H1 (cell line): Measurements from ENCODE around the gene EXOC2. TPM values are rescaled to one million over a fixed set of nuclear protein-coding genes. Genes with fewer than 3 reads are reported as not detected.

Source experiments
- CHD1 ChIP-seq: IDR thresholded peaks from 2 replicates; pipeline ENCODE4 v1.6.1; 2012; ENCODE audit warnings: low read depth, low read length, improper control_type of control experiment
- CREB1 ChIP-seq: IDR thresholded peaks from 2 replicates; pipeline ENCODE4 v1.6.1; 2012; ENCODE audit warnings: inconsistent platforms
- HDAC2 ChIP-seq, 2 experiments: fragments of 300-600 bp in 1 of 2; sonication (generic) in 1 of 2; IDR thresholded peaks; 2 replicates each; pipeline ENCODE4 v1.6.1; 2011 to 2012; ENCODE audit warnings: low read depth in 2 of 2, low read length in 2 of 2, mild to moderate bottlenecking in 2 of 2, moderate library complexity in 2 of 2, borderline replicate concordance in 1 of 2, inconsistent platforms in 1 of 2
- JUN ChIP-seq: IDR thresholded peaks from 2 replicates; pipeline ENCODE4 v1.6.1; 2011; ENCODE audit warnings: low read depth, mild to moderate bottlenecking, improper control_type of control experiment, low read length
- NANOG ChIP-seq: IDR thresholded peaks from 2 replicates; pipeline ENCODE4 v1.6.1; 2011; ENCODE audit warnings: low read length, low read depth, mild to moderate bottlenecking, inconsistent platforms; ENCODE audit not compliant: insufficient read depth, poor library complexity, severe bottlenecking
- RBBP5 ChIP-seq: IDR thresholded peaks from 2 replicates; pipeline ENCODE4 v1.7.1; 2012; ENCODE audit warnings: low read depth, mild to moderate bottlenecking, inconsistent platforms, low read length, moderate library complexity, borderline replicate concordance
- SIRT6 ChIP-seq: IDR thresholded peaks from one replicate; pipeline ENCODE4 v1.7.1; 2012; ENCODE audit warnings: low read length, inconsistent platforms
- SP4 ChIP-seq: IDR thresholded peaks from 2 replicates; pipeline ENCODE4 v1.6.1; 2012; ENCODE audit warnings: low read length, inconsistent platforms
- polyA plus RNA-seq, 7 experiments: library from polyadenylated mRNA; depleted of rRNA in 3 of 7; stranded (reverse) in 5 of 7; unstranded in 2 of 7; fragments of >200 nt in 5 of 7; fragments of 200-250 nt in 2 of 7; gene quantifications; 1 replicate in 5 of 7; 2 replicates in 1 of 7; 4 replicates in 1 of 7; pipeline versions ENCODE4 v1.2.1 to v1.2.3, GENCODE V29; 2011 to 2013; ENCODE audit warnings: missing spikeins in 2 of 7, mixed read lengths in 2 of 7
- total RNA-seq: library from RNA; stranded (reverse); fragmentation: NEBNext Ultra II Directional; extraction: Animal tissue kit (Norgen Biotek cat#: 25700); gene quantifications from 2 replicates; pipeline ENCODE4 v1.2.1, GENCODE V29; 2021
- TF ChIP-seq, protein P1 (sequence below): fragments of 300-600 bp; sonication (generic); IDR thresholded peaks from 2 replicates; pipeline ENCODE4 v1.7.1; 2012; ENCODE audit warnings: low read length, moderate library complexity, mild to moderate bottlenecking, inconsistent platforms; ENCODE audit not compliant: insufficient replicate concordance

The EXOC2 gene
- total and polyA plus RNA-seq, 2 of the 8 experiments (the other 6 are each of a cell fraction or from before 2014, with no cell fraction given), result 25.5 to 44.4 TPM

DNA sequence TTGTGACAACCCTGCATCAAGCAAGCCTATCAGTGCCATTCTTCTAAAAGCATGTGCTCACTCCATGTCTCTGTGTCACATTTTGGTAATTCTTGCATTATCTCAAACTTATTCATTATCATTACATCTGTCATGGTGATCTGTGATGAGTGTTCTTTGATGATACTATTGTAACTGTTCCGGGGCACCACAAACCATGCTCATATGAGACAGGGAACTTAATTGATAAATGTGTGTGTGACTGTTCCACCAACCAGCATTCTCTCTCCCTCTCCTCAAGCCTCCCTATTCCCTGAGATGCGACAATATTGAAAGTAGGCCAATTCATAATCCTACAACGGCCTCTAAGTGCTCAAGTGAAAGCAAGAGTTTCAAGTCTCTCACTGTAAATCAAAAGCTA, 40.1 kb downstream of the EXOC2 start (continued):
- TF ChIP-seq, protein P1, sequence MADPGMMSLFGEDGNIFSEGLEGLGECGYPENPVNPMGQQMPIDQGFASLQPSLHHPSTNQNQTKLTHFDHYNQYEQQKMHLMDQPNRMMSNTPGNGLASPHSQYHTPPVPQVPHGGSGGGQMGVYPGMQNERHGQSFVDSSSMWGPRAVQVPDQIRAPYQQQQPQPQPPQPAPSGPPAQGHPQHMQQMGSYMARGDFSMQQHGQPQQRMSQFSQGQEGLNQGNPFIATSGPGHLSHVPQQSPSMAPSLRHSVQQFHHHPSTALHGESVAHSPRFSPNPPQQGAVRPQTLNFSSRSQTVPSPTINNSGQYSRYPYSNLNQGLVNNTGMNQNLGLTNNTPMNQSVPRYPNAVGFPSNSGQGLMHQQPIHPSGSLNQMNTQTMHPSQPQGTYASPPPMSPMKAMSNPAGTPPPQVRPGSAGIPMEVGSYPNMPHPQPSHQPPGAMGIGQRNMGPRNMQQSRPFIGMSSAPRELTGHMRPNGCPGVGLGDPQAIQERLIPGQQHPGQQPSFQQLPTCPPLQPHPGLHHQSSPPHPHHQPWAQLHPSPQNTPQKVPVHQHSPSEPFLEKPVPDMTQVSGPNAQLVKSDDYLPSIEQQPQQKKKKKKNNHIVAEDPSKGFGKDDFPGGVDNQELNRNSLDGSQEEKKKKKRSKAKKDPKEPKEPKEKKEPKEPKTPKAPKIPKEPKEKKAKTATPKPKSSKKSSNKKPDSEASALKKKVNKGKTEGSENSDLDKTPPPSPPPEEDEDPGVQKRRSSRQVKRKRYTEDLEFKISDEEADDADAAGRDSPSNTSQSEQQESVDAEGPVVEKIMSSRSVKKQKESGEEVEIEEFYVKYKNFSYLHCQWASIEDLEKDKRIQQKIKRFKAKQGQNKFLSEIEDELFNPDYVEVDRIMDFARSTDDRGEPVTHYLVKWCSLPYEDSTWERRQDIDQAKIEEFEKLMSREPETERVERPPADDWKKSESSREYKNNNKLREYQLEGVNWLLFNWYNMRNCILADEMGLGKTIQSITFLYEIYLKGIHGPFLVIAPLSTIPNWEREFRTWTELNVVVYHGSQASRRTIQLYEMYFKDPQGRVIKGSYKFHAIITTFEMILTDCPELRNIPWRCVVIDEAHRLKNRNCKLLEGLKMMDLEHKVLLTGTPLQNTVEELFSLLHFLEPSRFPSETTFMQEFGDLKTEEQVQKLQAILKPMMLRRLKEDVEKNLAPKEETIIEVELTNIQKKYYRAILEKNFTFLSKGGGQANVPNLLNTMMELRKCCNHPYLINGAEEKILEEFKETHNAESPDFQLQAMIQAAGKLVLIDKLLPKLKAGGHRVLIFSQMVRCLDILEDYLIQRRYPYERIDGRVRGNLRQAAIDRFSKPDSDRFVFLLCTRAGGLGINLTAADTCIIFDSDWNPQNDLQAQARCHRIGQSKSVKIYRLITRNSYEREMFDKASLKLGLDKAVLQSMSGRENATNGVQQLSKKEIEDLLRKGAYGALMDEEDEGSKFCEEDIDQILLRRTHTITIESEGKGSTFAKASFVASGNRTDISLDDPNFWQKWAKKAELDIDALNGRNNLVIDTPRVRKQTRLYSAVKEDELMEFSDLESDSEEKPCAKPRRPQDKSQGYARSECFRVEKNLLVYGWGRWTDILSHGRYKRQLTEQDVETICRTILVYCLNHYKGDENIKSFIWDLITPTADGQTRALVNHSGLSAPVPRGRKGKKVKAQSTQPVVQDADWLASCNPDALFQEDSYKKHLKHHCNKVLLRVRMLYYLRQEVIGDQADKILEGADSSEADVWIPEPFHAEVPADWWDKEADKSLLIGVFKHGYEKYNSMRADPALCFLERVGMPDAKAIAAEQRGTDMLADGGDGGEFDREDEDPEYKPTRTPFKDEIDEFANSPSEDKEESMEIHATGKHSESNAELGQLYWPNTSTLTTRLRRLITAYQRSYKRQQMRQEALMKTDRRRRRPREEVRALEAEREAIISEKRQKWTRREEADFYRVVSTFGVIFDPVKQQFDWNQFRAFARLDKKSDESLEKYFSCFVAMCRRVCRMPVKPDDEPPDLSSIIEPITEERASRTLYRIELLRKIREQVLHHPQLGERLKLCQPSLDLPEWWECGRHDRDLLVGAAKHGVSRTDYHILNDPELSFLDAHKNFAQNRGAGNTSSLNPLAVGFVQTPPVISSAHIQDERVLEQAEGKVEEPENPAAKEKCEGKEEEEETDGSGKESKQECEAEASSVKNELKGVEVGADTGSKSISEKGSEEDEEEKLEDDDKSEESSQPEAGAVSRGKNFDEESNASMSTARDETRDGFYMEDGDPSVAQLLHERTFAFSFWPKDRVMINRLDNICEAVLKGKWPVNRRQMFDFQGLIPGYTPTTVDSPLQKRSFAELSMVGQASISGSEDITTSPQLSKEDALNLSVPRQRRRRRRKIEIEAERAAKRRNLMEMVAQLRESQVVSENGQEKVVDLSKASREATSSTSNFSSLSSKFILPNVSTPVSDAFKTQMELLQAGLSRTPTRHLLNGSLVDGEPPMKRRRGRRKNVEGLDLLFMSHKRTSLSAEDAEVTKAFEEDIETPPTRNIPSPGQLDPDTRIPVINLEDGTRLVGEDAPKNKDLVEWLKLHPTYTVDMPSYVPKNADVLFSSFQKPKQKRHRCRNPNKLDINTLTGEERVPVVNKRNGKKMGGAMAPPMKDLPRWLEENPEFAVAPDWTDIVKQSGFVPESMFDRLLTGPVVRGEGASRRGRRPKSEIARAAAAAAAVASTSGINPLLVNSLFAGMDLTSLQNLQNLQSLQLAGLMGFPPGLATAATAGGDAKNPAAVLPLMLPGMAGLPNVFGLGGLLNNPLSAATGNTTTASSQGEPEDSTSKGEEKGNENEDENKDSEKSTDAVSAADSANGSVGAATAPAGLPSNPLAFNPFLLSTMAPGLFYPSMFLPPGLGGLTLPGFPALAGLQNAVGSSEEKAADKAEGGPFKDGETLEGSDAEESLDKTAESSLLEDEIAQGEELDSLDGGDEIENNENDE, result no peak
- TF ChIP-seq JUN (no peak), CREB1 (no peak), SIRT6 (no peak), SP4 (no peak), CHD1 (no peak), RBBP5 (no peak), NANOG (no peak), HDAC2 (IDR thresholded peaks at IDR 0.05; ENCODE audit: borderline replicate concordance in 1 of 2, low read depth in 2 of 2, low read length in 2 of 2) (no peak)
